Muscle of back (tissue), 10 donors: ENCODE data around the gene PSORS1C2. TPM values are rescaled to one million over a fixed set of nuclear protein-coding genes. Genes with fewer than 3 reads are reported as not detected.

Experiments used
- polyA plus RNA-seq, 10 donors: library from polyadenylated mRNA; unstranded; fragments of 120-200 nt; gene quantifications; one replicate each; pipeline ENCODE4 v1.2.1, GENCODE V29; 2013; ENCODE audit not compliant: insufficient read length in 10 of 10

Gene PSORS1C2
- polyA plus RNA-seq, 10 donors: 0.14 to 0.27 (median 0.15) TPM; not detected in 7

Other genes starting within 250 kb of the PSORS1C2 start
- 10 to 100 TPM; 18.8 to 29.7 (median 21.6) TPM for gene GTF2H4, start 230.9 kb downstream of the PSORS1C2 start, polyA plus RNA-seq
- 10 to 100 TPM; 16.8 to 32.5 (median 25.2) TPM for gene VARS2, start 224.8 kb downstream of the PSORS1C2 start, polyA plus RNA-seq
- gene SFTA2, start 206.9 kb downstream of the PSORS1C2 start, polyA plus RNA-seq: under 1 TPM in 1 of 10 donors, not detected in 9; 0.29 TPM
- gene MUCL3, start 198.1 kb downstream of the PSORS1C2 start, polyA plus RNA-seq: under 1 TPM in 2 of 10 donors, not detected in 8; 0.04 to 0.05 TPM
- not detected for gene MUC21, start 155.3 kb downstream of the PSORS1C2 start, polyA plus RNA-seq
- gene MUC22, start 128.6 kb downstream of the PSORS1C2 start, polyA plus RNA-seq: 1 to 10 TPM in 1 of 10 donors, under 1 TPM in 1, not detected in 8; 0.04 to 1.2 TPM
- not detected for gene C6orf15, start 26.5 kb downstream of the PSORS1C2 start, polyA plus RNA-seq
- gene PSORS1C1, start 24.3 kb downstream of the PSORS1C2 start, polyA plus RNA-seq: 1 to 10 TPM in 7 of 10 donors, under 1 TPM in 3; 0.12 to 2.1 (median 1.1) TPM
- gene CDSN, start 18.6 kb downstream of the PSORS1C2 start, polyA plus RNA-seq: not detected
- gene CCHCR1, start 18.7 kb upstream of the PSORS1C2 start, polyA plus RNA-seq: 10 to 100 TPM; 11.0 to 18.4 (median 13.5) TPM
- 10 to 100 TPM in 9 of 10 donors, 1 to 10 TPM in 1; 9.2 to 18.9 (median 11.9) TPM for gene TCF19, start 19.5 kb upstream of the PSORS1C2 start, polyA plus RNA-seq
- gene POU5F1, start 31.6 kb upstream of the PSORS1C2 start, polyA plus RNA-seq: 1 to 10 TPM in 3 of 10 donors, under 1 TPM in 6, not detected in 1; 0.41 to 3.4 (median 0.71) TPM
- 100 to 1,000 TPM in 1 of 10 donors, 10 to 100 TPM in 9; 38.7 to 119 (median 47.7) TPM for gene HLA-C, start 133.0 kb upstream of the PSORS1C2 start, polyA plus RNA-seq
- 100 to 1,000 TPM; 114 to 299 (median 141) TPM for gene HLA-B, start 218.1 kb upstream of the PSORS1C2 start, polyA plus RNA-seq